Motor neuron (in vitro differentiated cells): ENCODE results near the gene OGT. TPM values are rescaled to one million over a fixed set of nuclear protein-coding genes. Genes with fewer than 3 reads are reported as not detected.
"Not testable (repeated sequence)": the region's sequence is repeated elsewhere in the genome, so short reads cannot be mapped to it uniquely, and the experiment has no call there.

Experiments
- ATAC-seq, 8 experiments: fragments of 200-7000 bp; cut with Tn5 transposase; replicated peaks in 6 of 8; 2 replicates each; pipeline ENCODE4 v1.8.0; 2021; ENCODE audit warnings: mild to moderate bottlenecking in 8 of 8, moderate library complexity in 8 of 8
- H3K27ac ChIP-seq, 2 donors: fragments of 250-450 bp; sonication (Bioruptor Pico); 2 replicates each; pipeline ENCODE4 v1.9.0; 2021; ENCODE audit warnings: antibody characterized with exemption in 2 of 2, mild to moderate bottlenecking in 2 of 2, moderate library complexity in 1 of 2
- H3K4me1 ChIP-seq, 2 donors: fragments of 250-450 bp; sonication (Bioruptor Pico); replicated peaks in 1 of 2; 2 replicates each; pipeline ENCODE4 v1.6.1; 2021; ENCODE audit warnings: antibody characterized with exemption in 2 of 2, mild to moderate bottlenecking in 2 of 2, moderate library complexity in 1 of 2
- H3K4me3 ChIP-seq, 5 donors: fragments of 250-450 bp; sonication (Bioruptor Pico); 2 replicates each; pipeline ENCODE4 v1.9.0; 2021; ENCODE audit warnings: antibody characterized with exemption in 5 of 5, mild to moderate bottlenecking in 5 of 5, moderate library complexity in 4 of 5
- WGBS, 10 experiments: fragments of 450-650 bp; shearing (Covaris generic); methylation state at CpG; one replicate each; pipeline ENCODE4 v1.0.0; 2022; 5-methylcytosine and 5-hydroxymethylcytosine counted together
- in situ Hi-C, 9 experiments: fragments of 400-800 bp; cut with MboI; loops; one replicate each; pipeline ENCODE4 v1.15.0; 2021; ENCODE audit warnings: low sequenced_read_pairs in 9 of 9, low pct_unique_long_range_greater_than_20kb in 2 of 9; ENCODE audit not compliant: unreplicated experiment in 9 of 9
- total RNA-seq, 8 experiments: library from RNA; unstranded; fragments of 300-600 nt; gene quantifications; 2 replicates each; pipeline versions ENCODE4 v1.2.3 to v1.2.4, GENCODE V29; 2022

Gene OGT
- total RNA-seq, 8 experiments from 2014 or later = 52.6 to 285 (median 97.7) TPM

GRCh38 chrX:71607488-71607887 lies 74.6 kb downstream of the OGT start:
- Histone ChIP-seq H3K4me1 (no peaks in the 10 kb centered on the region), H3K4me3 (no peak overlapping the region), H3K27ac (no peak overlapping the region)
- in situ Hi-C loops = no loop called here
- no peak for ATAC-seq
- 59 to 75% methylated on average over 2 of the region's 2 CpGs; no CpG with 5 or more reads in 8 of the 10 experiments for WGBS, 10 experiments

- H3K27ac ChIP-seq = no peak overlapping the region
- no peak for ATAC-seq
- no peak overlapping the region for H3K4me3 ChIP-seq
- whole genome bisulfite sequencing, 10 experiments = 38 to 80% (median 72%) methylated on average over 1 to 2 of the region's 3 CpGs; no CpG with 5 or more reads in 7 of the 10 experiments
- H3K4me1 ChIP-seq = no peaks in the 10 kb centered on the region
- in situ Hi-C loops = no loop called here
Observed at GRCh38 chrX:71609095-71609750, 76.3 kb downstream of the OGT start.

DNA sequence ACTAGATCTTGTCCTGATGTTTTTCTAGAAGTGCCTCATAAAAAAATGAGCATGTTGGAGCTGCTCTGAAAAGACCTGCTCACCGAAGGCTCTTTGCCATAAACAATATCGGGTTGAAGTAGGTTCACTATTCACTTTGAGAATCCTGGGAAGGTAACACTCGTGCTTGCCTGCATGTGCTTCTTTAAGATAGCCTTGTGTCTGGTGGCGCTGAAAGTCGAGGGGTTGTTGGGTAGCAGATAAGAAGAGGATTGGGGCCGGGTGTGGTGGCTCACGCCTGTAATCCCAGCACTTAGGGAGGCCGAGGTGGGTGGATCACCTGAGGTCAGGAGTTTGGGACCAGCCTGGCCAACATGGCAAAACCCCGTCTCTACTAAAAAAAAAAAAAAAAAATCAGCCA lies 78.8 kb downstream of the OGT start:
- H3K4me1 ChIP-seq, H3K27ac ChIP-seq, in situ Hi-C loops, H3K4me3 ChIP-seq, ATAC-seq: not testable (repeated sequence)
- WGBS, 10 experiments = 47 to 100% (median 80%) methylated on average over 1 to 4 of the region's 9 CpGs; no CpG with 5 or more reads in 7 of the 10 experiments

- no peak for ATAC-seq
- 40 to 80% (median 66%) methylated on average over 1 to 8 of the region's 8 CpGs; no CpG with 5 or more reads in 6 of the 10 experiments for WGBS, 10 experiments
- Histone ChIP-seq H3K4me3 (no peak overlapping the region), H3K27ac (no peak overlapping the region), H3K4me1 (no peaks in the 10 kb centered on the region)
- in situ Hi-C loops = no loop called here
Observed at GRCh38 chrX:71612256-71612655, 79.4 kb downstream of the OGT start.

GRCh38 chrX:71615056-71615455 lies 82.2 kb downstream of the OGT start:
- H3K4me1 ChIP-seq = no peaks in the 10 kb centered on the region
- no peak overlapping the region for H3K27ac ChIP-seq
- ATAC-seq = no peak
- in situ Hi-C loops = no loop called here
- H3K4me3 ChIP-seq = no peak overlapping the region
- WGBS, 10 experiments = 48 to 100% (median 65%) methylated on average over 1 to 4 of the region's 4 CpGs; no CpG with 5 or more reads in 6 of the 10 experiments

- WGBS, 10 experiments = 80% methylated on average over 2 of the region's 10 CpGs; no CpG with 5 or more reads in 9 of the 10 experiments
- Histone ChIP-seq H3K4me3 (no peak overlapping the region), H3K27ac (no peak overlapping the region), H3K4me1 (no peaks in the 10 kb centered on the region)
- in situ Hi-C loops = no loop called here
- no peak for ATAC-seq
Observed at GRCh38 chrX:71615954-71616353, 83.0 kb downstream of the OGT start.

GRCh38 chrX:71616672-71617529 lies 84.0 kb downstream of the OGT start:
- in situ Hi-C loops = no loop called here

GRCh38 chrX:71617742-71618141 lies 84.8 kb downstream of the OGT start:
- Histone ChIP-seq H3K4me3 (no peak overlapping the region), H3K4me1 (no peaks in the 10 kb centered on the region), H3K27ac (no peak overlapping the region)
- in situ Hi-C loops = no loop called here
- no peak for ATAC-seq
- WGBS, 10 experiments = 50% methylated on average over 2 of the region's 8 CpGs; no CpG with 5 or more reads in 9 of the 10 experiments

More at GRCh38 chrX:71616672-71617529, 84.0 kb downstream of the OGT start:
- H3K4me3 ChIP-seq = no peak overlapping the region
- 75 to 95% methylated on average over 4 to 16 of the region's 43 CpGs; no CpG with 5 or more reads in 8 of the 10 experiments for WGBS, 10 experiments
- ATAC-seq = no peak
- no peaks in the 10 kb centered on the region for H3K4me1 ChIP-seq
- H3K27ac ChIP-seq = no peak overlapping the region

DNA sequence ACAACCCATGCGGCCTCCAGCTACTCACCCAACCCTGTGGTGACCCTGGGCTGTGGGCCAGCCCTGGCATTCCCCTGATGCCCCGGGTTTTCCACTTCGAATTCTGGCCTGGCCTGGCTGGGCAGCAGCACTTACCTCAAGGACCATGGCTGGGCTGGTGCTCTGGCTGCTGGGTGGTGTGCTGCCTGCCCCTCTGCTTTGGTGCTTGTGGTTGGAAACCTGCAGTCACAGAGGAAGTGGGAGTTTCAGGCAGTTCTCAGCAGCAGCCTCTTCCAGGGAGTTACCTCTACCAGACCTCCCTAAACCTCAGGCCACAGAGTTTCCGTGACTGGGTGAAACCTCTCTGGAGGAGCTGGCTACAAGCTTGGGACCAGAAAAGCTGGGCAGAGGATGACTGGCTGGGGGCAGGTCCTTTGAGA lies 85.4 kb downstream of the OGT start, which contains the start of gene CXCR3:
Gene CXCR3 (minus strand): TSS at position 209 of the 419 bp plus-strand sequence. CDS start 62 bp downstream, at position 147.
- no peak for ATAC-seq
- Histone ChIP-seq H3K27ac (no peak within 1 kb of the TSS), H3K4me1 (no peaks in the 10 kb centered on the region), H3K4me3 (no peak within 1 kb of the TSS)
- in situ Hi-C loops = no loop called here
- WGBS, 10 experiments = 40 to 100% (median 43%) methylated on average over 1 of the region's 4 CpGs; no CpG with 5 or more reads in 7 of the 10 experiments

GRCh38 chrX:71618787-71619186 lies 85.9 kb downstream of the OGT start:
- Histone ChIP-seq H3K4me3 (no peak overlapping the region), H3K27ac (no peak overlapping the region), H3K4me1 (no peaks in the 10 kb centered on the region)
- 14% methylated on average over 1 of the region's 3 CpGs; no CpG with 5 or more reads in 9 of the 10 experiments for WGBS, 10 experiments
- in situ Hi-C loops = no loop called here
- ATAC-seq = no peak

GRCh38 chrX:71619193-71619592 lies 86.3 kb downstream of the OGT start:
- in situ Hi-C loops = no loop called here
- 26 to 84% (median 78%) methylated on average over 1 to 5 of the region's 8 CpGs; no CpG with 5 or more reads in 6 of the 10 experiments for whole genome bisulfite sequencing, 10 experiments

DNA sequence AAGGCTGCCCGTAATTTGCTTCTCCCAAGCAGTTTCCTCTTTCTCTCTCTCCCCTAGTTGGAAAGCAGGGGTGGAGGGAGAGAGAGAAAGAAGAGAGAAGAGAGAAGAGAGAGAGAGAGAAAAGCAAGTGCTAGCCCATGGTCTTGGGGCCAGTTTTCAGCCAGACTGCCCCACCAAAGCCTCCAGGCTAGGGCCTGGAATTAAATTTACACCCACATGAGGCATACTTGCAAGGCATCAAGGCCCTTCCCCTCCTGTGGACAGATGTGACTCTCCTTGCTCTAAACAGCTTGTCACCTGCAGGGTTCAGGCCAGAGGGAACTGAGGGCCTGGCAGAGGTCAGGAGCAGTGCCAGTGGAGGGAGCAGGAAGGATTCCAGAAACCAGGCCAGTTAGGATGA lies 87.1 kb downstream of the OGT start:
- no peak overlapping the region for H3K27ac ChIP-seq
- H3K4me1 ChIP-seq = no peaks in the 10 kb centered on the region
- in situ Hi-C loops = no loop called here
- WGBS, 10 experiments = 0 to 50% methylated on average over 1 of the region's 1 CpG; no CpG with 5 or more reads in 8 of the 10 experiments
- ATAC-seq = peak in 3 of 8 experiments; percentile 44 to 51 (median 45)
- no peak overlapping the region for H3K4me3 ChIP-seq

More at GRCh38 chrX:71619193-71619592, 86.3 kb downstream of the OGT start:
- Histone ChIP-seq H3K4me3 (no peak overlapping the region), H3K4me1 (no peaks in the 10 kb centered on the region), H3K27ac (no peak overlapping the region)
- ATAC-seq = no peak

- Histone ChIP-seq H3K27ac (no peak overlapping the region), H3K4me3 (no peak overlapping the region), H3K4me1 (no peaks in the 10 kb centered on the region)
- peak in 2 of 8 experiments; percentile 39 to 57 for ATAC-seq
- WGBS, 10 experiments = 57 to 80% methylated on average over 2 to 5 of the region's 6 CpGs; no CpG with 5 or more reads in 8 of the 10 experiments
- in situ Hi-C loops = no loop called here
Observed at GRCh38 chrX:71621603-71622002, 88.7 kb downstream of the OGT start.
